NCI-H774 (cell line): Measurements from ENCODE around the gene MALRD1.

ENCODE experiments used
- DNase-seq: peaks from one replicate; lab custom pipeline; 2025; lab: John Stamatoyannopoulos, UW

The MALRD1 gene

DNA sequence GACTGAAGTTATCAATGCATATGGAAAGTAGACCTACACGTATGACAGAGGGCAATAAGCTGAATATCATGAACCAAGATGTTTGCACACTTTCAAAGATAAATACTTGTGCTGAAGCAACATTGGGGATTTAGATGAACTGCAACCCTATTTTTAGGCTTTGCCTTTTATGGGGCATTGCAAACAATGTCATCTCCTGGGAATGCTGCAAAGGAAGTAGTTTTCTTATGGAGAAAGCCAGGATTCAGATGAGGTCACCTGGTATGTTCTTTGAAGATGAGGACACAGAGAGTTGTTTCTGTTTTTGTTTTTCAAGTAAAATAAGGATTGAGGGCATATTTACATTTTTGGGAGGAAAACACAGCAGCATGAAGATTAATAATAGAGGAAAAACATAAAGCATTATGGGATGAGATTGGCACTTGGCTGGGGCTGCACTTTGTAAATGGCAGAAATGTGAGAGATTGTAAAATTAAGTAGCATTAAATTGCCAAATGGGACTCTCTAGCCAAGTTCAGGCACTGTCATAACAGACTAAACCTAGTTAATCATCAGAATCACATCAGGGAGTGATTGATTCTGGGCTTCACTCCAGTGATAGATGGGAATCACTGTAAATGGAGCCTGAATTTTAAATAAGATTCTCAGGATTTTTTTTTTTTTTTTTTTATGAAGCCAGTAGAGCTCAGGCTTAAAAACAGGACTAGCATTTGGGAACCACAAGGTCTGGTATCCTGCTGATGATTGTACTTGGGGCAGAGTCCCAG lies 63.1 kb downstream of the MALRD1 start:
- no peak for DNase-seq

DNA sequence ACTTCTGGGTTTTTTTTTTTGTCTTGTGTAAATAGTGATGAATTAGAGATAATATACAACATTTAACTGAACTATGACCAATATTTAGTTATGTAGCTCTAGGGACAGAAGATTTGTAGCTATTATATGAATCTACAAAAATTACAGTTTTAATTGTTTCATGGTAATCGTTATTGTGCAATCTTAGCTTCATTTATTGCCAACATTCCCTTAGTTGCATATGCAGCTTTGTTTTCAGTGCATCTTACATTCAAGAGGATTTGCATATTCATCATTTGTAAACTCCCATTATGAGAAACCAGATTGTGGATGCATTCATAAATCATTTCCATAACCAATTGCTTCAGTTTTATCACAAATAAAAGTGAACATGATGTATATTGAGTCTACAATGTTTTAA lies 68.8 kb downstream of the MALRD1 start:
- no peak for DNase-seq

DNA sequence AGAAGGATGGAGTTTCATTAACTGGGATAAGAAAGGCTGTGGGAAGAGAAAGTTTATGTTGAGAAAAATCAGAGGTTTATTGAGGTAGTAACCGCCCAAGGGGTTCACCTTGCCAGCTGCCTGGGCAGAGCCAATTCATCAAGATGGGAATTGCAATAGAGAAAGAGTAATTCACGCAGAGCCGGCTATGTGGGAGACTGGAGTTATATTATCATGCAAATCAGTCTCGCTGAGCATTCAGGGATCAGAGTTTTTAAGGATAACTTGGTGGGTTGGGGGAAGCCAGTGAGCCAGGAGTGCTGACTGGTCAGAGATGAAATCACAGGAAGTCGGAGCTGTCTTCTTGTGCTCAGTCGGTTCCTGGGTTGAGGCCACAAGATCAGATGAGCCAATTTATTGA lies 70.6 kb downstream of the MALRD1 start:
- no peak for DNase-seq

DNA sequence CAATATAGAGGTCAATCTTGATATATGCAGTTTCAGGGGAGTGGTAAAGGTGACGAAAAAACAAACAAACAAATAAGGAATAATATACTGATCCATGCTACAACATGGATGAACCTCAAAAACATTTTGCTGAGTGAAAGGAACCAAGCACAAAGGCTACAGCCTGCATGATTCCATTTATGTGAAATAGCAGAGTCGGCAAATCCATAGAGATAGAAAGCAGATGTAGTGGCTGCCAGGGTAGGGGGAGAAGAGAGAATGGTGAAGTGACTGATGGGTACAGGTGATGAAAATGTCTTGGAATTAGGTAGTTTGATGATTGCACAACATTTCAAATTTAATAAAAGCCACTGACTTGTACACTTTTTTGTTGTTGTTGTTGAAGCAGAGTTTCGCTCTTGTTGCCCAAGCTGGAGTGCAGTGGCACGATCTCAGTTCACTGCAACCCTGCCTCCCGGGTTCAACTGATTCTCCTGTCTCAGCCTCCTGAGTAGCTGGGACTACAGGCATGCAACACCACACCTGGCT lies 71.8 kb downstream of the MALRD1 start:
- no peak for DNase-seq

DNA sequence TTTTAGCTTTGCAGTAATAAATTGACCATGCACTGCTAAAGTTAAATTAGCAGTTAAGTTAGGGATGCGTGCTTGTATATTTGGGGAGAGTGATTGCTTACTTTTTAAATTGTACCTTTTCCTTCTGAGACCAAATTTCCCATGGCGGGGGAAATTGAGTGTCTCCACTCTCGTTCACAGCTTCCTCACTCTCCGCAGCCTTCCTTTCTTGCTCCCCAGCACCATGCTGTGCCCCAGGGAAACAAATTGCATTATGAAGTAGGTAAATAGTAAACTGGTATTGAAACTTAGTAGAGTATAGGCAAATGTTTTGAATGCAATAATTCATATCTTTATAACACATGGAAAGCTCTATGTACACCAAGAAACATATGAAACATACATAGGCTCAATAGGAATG lies 85.4 kb downstream of the MALRD1 start:
- no peak for DNase-seq

DNA sequence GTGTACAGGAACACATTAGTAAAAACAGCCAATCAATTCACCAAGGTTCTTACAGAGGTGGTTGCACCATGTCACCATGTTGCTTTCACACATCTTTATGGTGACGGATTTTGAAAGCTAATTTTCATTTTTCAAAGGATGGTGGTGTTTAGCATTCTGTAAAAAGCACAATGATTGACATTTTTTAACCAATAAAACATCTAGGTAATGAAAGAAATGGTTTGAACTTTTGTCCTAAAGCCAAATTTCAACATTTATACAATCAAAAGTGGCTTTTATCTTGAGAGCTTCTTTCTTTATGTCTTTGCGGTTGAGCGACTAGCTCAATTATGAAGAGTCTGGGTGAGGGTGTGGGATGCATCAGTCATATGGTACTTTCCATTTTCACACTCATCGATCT lies 94.4 kb downstream of the MALRD1 start:
- DNase-seq, result no peak

DNA sequence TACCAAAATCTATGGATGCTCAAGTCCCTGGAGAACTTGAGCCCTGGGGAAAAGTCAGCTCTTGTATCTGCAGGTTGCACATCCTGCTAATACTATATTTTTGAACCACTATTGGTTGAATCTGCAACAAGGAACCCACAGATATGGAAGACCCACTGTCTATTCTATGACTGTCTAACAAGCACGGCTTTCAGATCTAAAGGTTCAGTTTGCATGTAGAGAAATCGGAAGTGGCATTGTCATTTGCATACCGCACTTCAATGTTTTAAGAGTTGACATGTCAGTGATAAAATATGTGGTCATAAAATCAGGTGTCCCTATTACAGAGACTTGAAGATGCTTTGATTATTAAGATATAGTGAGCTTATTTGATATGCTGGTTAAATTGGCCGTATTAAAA lies 95.6 kb downstream of the MALRD1 start:
- no peak for DNase-seq

DNA sequence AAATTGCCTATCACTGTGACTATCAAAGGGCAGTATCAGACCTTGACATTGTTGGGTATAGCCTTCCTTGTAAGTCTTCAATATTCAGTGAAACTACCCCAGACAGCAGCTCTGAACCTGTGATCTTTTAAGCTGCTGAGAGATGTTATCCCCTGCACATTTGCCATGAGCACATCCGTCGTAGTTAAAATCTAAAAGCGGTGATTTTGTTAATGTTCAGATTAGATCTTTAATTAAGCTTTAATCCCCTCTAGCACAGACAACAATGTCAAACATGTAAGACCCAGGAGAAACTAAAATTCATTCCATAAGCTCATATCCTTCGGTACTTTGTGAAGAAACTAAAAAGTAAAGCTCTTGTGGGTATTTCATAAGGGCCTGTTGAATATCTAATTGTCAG lies 105.8 kb downstream of the MALRD1 start:
- no peak for DNase-seq

DNA sequence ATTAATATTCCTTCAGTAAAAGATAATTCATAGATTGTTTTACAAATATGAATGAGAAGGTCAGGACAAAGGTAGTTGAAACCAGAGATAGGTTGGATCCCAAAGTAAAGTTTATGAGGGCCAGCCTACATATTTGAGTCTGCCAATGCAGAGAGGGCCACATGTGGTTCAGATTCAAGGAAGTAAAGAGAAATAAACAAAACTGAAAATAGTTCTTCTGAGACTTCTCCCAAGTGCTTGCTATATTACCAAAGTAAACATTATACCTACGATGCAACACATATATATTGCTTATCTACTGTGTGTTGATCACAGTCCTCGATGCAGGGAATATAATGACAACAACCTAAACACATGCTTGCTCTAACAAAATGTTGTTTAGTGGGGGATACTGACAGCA lies 109.8 kb downstream of the MALRD1 start:
- no peak for DNase-seq

DNA sequence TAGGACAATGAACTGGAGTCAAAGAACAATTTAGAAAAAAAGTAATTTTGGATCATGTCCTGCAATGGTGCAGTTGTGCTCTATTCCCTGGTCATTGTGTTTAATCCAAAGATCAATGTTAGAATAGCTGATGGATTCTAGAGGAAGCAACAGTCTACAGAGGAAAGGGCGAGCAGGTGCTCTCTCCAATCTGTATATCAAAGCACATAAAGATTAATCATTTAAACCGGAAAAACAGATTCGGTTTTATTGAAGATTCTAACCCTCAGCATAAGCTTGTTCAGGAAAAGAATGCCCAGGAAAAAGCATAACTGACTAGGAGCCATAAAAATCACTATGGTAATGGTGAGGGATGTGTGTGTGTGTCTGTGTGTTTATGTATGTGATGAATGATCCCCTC lies 110.3 kb downstream of the MALRD1 start:
- no peak for DNase-seq

DNA sequence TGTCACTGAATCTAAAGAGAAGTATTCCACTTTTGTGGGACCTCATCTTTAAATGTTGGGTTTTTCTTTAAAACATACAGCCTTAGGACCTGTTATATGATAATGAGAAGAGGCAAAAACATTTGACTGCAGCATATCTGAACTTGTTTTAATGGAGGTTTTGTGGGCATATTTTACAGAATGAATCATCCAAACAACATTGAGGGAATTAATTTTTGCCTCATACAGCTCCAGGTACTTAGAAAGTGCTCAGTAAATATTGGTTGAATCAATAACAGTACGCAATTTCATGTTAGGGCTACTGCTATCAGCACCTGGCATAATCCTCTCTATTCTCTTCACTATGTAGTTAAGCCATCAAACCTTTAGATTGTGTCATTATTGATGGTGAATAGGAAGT lies 115.9 kb downstream of the MALRD1 start:
- DNase-seq, result no peak

DNA sequence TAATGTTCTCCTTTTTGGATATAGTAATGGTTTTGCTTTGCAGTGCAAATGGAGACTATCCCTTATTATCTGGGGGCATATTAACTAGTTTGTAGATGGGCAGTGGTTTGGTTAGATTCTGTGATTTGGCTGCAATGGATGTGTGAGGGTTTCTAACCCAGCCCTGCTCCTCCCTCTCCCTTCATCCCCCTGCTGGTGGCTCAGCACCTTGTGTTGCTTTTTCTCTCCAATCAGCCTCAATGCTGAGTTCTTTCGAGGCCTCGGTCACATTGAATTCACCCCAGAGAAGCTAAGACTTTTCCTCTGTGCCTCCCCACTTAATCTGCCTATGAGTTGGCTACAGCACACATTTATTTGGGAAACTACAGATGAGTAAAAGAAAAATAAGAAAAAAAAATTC lies 120.0 kb downstream of the MALRD1 start:
- DNase-seq, result no peak

DNA sequence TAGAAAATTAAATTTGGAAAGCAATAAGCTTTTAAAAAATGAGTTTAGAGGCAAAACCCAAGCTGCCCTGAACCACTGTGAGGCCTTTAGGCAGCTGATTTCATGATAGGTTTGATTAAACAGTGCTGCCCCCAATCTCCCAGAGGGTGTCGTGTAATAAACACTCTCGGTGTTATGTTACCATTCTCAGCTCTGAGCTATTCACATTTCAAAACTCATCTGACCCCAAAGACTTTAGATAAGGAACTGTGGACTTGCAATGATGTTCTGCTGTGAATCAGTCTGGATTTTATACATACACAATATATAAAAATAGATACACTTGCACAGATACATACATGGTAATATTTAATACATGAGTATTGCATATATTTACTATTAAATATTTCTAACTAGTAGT lies 120.4 kb downstream of the MALRD1 start:
- no peak for DNase-seq

DNA sequence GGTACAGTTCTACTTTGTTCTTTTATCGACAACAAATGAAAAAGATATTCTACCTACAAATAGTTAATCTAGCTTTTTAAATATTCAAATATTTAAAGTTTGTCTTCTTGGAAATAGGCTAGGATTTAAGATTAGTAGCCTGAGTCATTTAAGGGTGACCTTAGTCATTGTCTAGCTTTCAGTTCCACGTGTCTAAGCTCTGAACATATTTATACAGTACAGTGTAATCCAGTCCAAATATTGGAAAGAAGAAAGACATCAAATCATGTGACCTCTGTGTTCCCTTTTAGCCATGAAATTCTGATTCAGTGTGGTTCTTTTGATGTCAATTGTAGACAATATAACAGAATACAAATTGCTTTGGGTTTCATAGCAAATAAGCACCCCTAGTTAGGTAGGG lies 121.1 kb downstream of the MALRD1 start:
- no peak for DNase-seq

DNA sequence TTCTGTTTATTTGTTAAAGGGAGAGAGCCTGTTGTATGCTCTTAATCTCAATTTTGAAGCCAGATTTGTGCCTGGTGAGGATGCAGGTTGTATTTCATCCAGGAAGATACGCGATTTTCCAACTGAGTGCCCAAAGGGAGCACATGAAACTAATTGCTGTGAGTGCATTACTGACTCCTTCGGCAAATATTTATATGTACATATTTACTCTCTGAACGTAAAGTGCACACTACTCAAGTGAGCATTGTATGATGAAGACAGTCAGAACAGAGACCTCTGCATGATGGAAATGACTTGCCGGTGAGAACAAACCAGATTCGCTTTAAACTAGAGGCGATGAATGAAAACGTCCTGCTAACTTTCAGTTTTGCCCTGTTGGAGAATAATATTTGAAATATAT lies 130.1 kb downstream of the MALRD1 start:
- DNase-seq, result no peak

DNA sequence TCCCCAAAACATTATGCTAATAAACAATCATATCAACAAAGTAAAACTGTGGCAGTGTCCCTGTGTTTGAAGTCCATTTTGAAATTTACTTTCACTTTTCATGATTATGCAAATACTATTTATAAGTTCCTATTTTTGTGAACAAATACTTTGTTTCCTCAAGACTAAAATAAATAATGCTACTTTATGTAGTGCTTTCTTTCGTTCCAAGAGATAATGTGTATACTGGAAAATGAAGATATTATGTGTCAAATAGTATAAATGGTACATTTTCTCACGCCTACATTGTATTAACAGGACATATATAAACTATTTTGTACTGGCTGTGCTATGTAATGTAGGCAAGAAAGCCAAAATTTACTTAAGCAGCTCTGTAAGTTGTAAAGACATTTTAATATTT lies 136.3 kb downstream of the MALRD1 start:
- DNase-seq, result no peak

DNA sequence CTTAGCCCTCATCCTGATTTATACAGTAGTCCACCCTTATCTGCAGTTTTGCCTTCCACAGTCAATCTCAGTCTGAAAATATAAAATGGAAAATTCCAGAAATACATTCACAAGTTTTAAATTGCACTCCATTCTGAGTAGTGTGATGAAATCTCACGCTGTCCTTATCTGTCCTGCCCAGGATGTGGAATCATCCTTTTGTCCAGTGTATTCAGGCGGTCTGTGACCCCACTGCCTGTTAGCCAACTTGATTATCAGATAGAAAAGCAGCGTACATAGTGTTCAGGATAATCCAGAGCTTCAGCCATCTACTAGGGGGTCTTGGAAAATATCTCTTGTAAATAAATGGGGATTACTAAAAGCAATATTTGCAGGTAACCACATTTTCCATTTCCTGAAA lies 146.3 kb downstream of the MALRD1 start:
- DNase-seq, result no peak

DNA sequence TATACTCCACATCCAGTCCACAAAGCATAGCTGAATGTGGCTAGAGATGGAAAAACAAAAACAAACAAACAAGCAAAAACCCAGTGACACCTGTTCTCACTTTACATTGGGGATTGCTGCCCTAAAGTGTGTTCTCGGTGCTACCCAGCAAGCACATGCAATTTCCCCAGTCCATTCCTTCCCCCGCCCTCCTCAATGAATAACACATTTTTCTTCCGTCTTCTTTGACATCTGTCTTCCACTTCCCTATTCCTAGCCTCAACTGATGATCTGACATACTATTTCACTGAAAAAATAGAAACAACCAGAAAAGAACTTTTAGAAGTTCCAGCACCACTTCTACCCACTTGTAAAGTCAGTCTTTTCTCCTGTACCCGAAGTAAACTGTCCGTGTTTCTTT lies 147.1 kb downstream of the MALRD1 start:
- no peak for DNase-seq

DNA sequence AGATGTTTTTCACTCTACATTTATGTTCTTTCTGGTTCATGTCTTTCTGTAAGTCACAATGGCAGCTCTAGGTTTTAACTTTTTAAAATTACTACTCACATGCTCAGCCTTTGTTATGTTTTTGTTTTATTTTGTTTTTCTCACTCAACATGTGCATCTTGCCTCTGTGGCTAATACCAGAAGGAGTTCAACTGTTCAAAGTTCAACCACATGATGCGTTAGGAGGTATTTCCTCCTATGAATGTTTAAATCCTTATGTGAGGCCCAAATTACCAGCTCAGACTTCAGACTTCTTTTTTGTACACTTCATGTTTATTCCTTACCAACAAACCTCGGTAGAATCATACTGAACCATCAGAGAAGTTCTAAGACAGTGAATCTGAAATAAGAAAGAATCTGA lies 151.6 kb downstream of the MALRD1 start:
- no peak for DNase-seq

DNA sequence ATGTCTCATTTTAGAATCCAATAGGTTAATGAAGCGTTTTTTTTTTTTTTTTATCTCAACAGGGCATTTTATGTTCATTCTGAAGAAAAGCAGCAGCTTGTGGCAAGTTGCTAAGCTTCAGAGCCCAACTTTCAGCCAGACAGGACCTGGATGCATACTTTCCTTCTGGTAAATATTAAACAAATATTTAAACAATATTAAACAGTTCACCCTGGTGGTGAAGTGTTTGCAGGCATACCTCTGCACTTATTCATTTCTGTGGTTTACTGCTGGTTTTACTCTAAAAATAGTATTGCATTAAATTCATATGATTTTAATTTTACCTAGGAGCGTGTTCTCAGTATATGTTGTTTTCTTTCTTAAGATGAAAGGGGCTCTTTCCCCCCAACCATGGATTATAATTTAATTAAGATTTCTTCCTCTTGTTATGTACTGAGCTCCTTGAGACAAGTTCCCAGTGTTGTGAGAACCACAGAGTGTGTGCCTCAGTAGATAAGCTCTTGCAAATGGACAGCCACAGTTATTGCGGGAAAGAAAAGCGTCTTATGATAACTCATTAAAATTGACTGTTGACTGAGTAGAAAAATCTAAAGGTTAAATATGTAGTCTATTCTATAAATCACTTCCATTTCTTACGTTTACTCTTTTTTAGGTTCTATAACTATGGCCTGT lies 155.8 kb downstream of the MALRD1 start:
- no peak for DNase-seq

DNA sequence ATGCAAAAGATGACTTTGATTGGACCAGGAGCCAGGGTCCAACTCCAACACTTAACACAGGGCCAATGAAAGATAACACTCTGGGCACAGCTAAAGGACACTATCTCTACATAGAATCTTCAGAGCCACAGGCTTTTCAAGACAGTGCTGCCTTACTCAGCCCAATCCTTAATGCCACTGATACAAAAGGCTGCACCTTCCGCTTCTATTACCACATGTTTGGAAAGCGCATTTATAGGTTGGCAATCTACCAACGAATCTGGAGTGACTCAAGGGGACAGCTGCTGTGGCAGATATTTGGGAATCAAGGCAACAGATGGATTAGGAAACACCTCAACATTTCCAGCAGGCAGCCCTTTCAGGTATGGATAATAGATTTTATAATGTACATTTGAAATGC lies 160.7 kb downstream of the MALRD1 start:
- DNase-seq, result no peak

DNA sequence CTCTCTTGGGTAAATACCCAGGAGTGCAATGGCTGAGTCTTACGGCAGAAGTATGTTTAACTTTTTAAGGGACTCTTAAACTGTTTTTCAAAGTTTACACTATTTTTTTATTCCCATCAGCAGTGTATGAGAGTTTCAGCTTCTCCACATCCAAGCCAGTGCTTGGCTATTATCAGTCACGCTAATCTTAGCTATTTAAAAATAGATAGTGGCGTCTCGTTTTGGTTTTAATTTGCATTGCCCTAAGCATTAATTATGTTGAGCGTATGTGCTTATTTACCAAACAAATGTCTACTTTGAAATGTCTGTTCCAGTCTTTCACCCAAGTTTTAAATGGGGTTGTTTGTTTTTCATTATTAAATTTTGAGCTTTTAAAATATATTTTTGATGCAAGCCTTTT lies 164.0 kb downstream of the MALRD1 start:
- DNase-seq, result no peak

DNA sequence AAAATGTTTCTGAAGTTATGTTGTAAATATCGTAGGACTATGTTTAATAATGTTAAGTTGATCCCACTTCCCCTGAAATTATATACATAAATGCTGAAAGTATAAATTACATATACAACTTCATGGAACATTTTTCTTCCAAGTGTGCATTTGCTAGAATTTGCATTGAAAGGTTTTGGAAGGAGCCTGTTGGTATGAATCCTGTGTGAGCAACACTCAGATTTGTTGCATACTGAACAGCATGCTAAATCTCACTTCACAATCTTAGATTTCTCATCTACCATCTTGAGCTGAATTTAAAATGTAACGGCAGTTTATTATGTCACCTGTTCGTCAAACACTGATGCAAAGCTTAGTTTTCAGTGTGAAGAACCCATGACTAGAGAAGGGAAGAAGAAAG lies 172.6 kb downstream of the MALRD1 start:
- no peak for DNase-seq

DNA sequence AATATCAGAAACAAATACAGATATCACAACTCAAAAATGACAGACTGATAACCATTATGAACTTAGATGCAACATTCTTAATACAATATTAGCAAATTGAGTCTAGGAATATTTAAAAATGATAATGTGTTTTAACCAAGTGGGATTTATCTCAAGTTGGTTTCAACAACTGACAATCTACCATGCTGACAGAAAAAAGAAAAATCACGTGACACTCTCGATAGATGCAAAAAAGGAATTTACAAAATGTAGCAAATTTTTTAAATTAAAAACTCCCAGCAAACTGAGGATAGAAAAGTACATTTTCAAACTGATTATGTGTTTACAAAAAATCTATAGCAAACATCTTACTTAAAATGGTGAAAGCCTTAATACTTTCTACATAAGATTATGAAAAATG lies 177.4 kb downstream of the MALRD1 start:
- DNase-seq, result no peak
